Left forelimb (tissue), 1 donor: Measurements from ENCODE around the gene ACLY.
"Not testable (repeated sequence)": the region's sequence is repeated elsewhere in the genome, so short reads cannot be mapped to it uniquely, and the experiment has no call there.

Experiments used
- DNase-seq: peaks from one replicate; pipeline ENCODE4 v3.0.0-alpha.2; 2018; ENCODE audit warnings: low spot score

Gene ACLY

GRCh38 chr17:41910701-41911391 is 7.9 kb downstream of the ACLY start:
- DNase-seq, result no peak

GRCh38 chr17:41909088-41909487 is 9.7 kb downstream of the ACLY start:
- no peak for DNase-seq

- DNase-seq, result no peak
These were observed 10.9 kb downstream of the ACLY start for GRCh38 chr17:41907633-41908539.

GRCh38 chr17:41907185-41907556 is 11.6 kb downstream of the ACLY start:
- DNase-seq, result no peak

- no peak for DNase-seq
These were observed 12.1 kb downstream of the ACLY start for GRCh38 chr17:41906465-41907184.

- no peak for DNase-seq
These were observed 13.6 kb downstream of the ACLY start for GRCh38 chr17:41905172-41905571.

- DNase-seq, result no peak
These were observed 14.4 kb downstream of the ACLY start for GRCh38 chr17:41904242-41904841.

GRCh38 chr17:41901646-41902045 is 17.1 kb downstream of the ACLY start:
- DNase-seq, result no peak

- DNase-seq, result no peak
These were observed 22.0 kb downstream of the ACLY start for GRCh38 chr17:41896726-41897125.

GRCh38 chr17:41895617-41896016 is 23.1 kb downstream of the ACLY start:
- DNase-seq, result no peak

GRCh38 chr17:41894791-41895331 is 23.9 kb downstream of the ACLY start:
- DNase-seq, result no peak

GRCh38 chr17:41893384-41893783 is 25.4 kb downstream of the ACLY start:
- no peak for DNase-seq

- DNase-seq, result no peak
These were observed 26.8 kb downstream of the ACLY start for GRCh38 chr17:41892021-41892376.

GRCh38 chr17:41891135-41892020 is 27.4 kb downstream of the ACLY start:
- DNase-seq, result no peak

GRCh38 chr17:41888332-41888965 is 30.3 kb downstream of the ACLY start:
- DNase-seq, result no peak

GRCh38 chr17:41885733-41886132 is 33.0 kb downstream of the ACLY start:
- no peak for DNase-seq

GRCh38 chr17:41882756-41883155 is 36.0 kb downstream of the ACLY start:
- no peak for DNase-seq

- DNase-seq, result no peak
These were observed 38.6 kb downstream of the ACLY start for GRCh38 chr17:41880130-41880529.

GRCh38 chr17:41874293-41874670 is 44.5 kb downstream of the ACLY start:
- DNase-seq, result not testable (repeated sequence)

GRCh38 chr17:41873559-41874292 is 45.0 kb downstream of the ACLY start:
- DNase-seq, result no peak
